Measurements from ENCODE around the gene SCUBE1.
A peak's percentile ranks its signal among the peaks of the same experiment; 100 is the strongest.

The SCUBE1 gene

GRCh38 chr22:43234264-43234988, 108.7 kb downstream of the SCUBE1 start:
- DNase-seq = no peak

DNA sequence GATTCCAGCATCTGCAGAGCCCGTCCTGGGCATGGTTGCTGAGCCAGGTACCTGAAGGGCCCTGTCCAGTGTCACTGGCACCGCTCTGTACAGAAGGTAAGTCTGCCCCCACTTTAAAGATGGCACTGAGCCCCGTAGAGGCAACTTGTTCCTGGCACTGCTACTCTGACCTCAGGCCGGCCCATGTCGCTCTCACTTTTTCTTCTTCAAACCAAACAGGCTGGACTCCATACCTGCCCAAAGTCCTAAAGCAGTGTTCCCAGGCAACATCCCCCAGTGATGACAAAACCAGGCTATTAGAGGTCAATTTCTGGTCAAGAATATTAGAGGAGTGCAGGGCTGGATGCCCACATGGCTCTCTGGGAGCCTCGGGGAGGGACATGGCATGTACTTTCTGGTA, 109.6 kb downstream of the SCUBE1 start:
- no peak for DNase-seq

DNA sequence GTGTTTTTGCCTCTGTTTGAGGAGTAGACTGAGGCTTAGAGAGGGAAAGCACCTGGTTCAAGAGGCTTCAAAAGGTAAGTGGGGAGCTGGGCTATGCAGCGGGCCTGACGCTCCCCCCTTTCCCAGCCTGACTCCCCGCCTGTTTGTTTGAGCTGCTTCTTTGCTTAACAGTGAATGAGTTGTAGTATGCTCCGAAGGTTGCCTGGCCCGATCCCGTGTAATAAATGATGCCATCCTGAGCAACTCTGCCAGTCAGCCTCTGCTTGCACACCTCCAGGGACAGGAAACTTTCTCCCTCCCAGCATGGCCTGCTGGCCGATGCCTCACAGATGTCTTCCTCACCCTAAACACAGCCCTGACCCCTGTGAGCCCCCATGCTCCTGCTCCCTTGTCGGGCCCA, 110.7 kb downstream of the SCUBE1 start:
- no peak for DNase-seq

DNA sequence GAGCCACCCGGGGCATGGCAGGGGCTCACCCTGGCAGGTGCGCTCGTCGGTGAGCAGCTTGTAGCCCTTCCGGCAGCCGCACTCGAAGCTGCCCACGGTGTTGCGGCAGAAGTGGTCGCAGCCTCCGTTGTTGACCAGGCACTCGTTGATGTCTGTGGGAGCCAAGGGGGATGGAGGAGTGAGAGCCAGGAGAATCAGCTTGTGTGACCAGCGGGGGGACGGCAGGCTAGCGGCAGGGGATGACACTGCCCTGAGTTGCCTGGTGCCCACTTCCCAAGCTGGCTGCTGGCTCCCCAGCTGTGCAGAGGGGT, 111.5 kb downstream of the SCUBE1 start:
- no peak for DNase-seq

DNA sequence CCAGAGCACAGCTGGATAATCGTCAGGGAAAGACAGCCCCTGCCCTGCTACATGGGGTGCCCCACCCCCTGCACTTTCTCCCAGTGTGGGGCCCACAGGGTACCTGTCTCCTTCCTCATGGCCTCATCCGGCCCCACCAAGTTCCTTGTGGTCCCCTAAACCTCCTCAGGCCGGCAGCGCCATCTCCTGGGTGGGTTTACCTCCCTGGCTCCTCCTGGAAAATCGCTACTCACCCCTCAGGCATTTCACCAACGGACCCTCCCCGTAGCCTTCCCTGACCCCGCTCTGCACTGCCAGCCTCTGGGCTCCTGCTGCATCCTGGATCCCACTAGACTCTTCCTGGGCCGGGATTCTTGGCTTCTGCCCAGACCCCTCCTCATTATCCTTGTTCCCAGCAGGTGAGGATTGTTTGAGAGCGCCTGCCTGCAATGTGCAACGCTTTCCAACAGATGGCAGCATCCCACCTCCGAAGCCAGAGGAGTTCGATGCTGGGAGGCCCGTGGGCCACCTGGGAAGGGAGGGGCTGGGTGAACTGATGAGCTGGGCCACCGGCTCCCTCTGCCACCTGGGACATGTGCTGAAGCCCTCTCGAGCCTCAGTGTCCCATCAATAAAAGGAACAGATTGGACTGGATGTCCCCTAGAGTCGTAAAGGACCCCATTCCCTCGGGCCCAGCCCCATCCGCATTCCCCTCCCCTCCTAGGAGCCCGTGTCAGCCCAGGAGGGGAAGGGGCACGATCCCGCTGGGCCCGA, 112.0 kb downstream of the SCUBE1 start:
- peak; percentile 59 for DNase-seq

- no peak for DNase-seq
Observed at GRCh38 chr22:43230571-43230970, 112.6 kb downstream of the SCUBE1 start.

GRCh38 chr22:43228863-43229262, 114.3 kb downstream of the SCUBE1 start:
- DNase-seq = no peak

DNA sequence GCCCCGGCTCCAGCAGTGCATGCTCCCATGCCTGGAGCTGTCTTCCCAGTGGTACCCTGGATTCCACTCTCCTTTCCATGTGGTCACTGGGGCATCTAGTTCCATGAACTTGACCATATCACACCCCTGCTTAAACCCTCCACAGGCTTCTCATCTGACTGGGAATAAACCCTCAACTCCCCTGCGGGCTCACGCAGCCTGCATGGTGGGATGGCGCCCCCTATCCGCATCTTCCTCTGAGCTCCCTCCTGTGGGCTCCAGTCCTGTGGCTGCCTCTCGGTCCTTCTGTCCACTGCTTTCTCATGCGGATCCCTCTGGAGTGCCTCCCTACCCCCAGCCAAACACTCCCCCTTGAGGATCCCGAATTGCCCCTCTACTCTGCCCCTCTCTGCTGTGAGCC, 114.8 kb downstream of the SCUBE1 start:
- DNase-seq = no peak

DNA sequence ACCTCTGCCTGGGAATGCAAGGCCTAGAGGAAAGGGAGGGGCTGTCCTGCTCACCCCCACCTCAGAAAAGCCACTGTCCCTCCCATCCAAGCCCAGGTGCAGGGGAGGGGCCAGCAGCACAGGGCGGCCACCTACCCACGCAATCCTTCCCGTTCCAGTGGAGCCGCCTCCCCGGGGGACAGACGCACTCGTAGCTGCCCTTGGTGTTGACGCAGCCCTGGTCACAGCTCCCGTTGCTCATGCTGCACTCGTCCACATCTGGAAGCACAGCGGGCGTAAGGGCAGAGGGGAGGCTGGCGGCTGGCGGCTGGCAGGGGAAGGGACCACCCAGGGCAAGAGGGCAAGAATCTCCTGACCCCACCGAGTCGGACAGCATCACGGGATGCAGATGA, 115.9 kb downstream of the SCUBE1 start:
- no peak for DNase-seq

GRCh38 chr22:43226377-43227238, 116.6 kb downstream of the SCUBE1 start:
- DNase-seq = no peak

DNA sequence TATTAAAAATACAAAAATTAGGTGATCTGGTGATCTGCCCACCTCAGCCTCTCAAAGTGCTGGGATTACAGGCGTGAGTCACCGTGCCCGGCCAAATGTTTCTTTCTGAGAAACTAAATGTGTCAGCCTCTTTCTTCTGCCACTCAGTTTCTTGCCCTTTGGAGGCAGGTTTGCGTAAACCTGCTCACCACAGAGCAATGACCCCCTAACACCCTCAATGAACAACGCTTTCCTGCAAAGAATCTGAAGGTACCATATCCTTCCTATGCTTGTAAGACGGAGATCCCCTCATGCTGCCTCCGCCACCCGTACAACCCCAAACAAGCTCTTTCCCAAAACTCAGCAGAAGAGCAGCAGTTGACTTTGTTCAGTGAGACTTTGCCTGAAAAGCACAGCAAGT, 117.6 kb downstream of the SCUBE1 start:
- DNase-seq = no peak

GRCh38 chr22:43222987-43223386, 120.2 kb downstream of the SCUBE1 start:
- DNase-seq = no peak

GRCh38 chr22:43222262-43222661, 120.9 kb downstream of the SCUBE1 start:
- DNase-seq = no peak

DNA sequence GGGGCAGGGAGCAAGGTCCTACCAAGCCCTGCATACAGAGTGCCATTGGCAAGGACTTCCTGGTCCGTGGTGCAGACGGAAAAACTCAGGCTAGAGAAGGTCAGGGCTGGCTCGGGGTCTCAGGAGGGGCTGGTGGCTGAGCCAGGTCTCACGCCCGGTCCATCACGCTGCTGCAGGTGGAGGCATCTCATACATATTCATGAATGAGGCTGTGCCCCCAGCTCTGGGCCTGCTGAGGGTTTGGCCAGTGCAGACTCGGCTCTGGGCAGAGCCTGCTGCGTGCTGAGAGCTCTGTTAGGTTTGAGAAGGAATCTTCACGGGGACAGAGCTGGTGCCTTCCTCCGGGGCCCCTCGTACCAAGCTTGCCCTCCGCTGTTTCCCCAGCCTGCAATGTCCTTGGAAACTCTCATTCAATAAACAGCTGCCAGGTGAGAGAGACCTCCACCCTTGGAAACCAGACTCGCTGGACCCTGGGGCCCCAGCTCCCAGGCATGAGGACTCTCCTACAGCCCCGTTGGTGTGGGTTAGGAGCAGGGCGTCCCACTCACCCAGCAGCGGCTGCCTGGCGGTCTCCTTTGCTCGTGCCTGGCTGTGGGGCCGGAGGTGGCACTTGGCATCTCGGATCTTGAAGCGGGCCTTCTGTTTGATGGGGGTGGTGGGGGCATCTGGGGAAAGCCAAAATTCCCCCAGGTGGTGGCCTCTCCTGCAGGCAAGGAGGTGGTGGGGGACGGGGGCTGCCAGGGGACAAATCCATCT, 122.4 kb downstream of the SCUBE1 start:
- no peak for DNase-seq

DNA sequence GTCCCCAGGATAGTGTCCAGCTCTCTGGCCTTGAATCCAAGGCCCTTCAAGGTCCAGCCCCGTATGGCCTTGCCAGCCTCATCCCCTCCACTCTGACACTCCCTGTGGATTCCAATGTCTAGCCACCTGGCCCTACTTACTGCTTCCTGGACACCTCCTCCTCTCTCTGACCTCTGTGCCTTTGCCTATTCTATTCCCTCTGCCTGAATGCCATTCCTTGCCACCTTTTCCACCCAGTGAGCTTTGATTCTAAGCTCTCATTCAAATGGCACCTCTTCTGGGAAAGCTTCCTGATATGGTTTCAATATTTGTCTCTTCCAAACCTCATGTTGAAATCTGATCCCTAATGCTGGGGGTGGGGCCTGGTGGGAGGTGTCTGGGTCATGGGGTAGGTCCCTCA, 124.4 kb downstream of the SCUBE1 start:
- DNase-seq = no peak

DNA sequence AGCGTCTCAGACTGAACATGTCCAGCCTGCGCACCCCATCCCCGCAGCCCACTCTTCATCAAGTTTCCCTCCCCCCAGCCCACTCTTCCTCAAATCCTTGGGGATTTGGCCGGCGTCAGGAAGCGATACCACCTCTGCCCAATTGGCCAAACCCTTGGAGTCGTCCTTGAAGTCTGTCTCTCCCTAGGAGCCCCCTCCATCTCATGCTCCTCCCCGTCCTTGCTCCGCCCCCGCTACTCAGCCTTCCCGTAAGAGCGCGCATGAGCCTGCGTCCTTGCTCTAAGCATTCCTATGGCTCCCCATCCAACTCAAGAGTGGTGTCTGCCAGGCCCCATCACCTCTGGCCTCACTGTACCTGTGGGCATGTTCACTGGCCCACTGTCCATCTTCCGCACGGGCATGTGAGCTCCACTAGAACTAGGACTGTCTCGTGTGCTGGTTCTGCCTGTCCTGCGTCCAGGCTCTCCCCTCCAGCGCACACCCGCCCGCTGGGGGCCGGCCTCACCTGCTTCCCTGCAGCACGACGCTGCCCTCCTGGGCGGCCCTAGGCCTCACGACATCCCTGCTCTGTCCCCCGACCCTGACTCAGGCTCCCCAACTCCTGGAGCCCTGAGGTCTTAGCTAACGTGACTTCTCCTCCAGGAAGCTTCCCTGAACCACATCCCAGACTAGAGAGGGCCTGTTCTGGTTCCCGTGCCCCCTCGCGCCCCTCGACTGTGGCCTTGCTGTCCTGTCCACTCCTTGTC, 125.7 kb downstream of the SCUBE1 start:
- DNase-seq = no peak

DNA sequence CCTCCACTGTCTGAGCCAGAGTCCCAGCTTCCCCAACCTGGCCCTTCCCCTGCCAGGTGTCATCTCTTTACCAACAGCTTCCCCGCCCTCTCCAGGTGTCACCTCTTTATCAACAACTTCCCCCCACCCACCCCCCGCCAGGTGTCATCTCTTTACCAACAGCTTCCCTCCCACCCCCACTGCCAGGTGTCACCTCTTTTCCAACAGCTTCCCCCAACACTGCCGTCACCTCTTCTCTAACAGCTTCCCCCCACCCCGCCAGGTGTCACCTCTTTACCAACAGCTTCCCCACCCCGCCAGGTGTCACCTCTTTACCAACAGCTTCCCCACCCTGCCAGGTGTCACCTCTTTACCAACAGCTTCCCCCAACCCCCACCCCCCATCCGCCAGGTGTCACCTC, 126.4 kb downstream of the SCUBE1 start:
- peak; percentile 49 for DNase-seq

DNA sequence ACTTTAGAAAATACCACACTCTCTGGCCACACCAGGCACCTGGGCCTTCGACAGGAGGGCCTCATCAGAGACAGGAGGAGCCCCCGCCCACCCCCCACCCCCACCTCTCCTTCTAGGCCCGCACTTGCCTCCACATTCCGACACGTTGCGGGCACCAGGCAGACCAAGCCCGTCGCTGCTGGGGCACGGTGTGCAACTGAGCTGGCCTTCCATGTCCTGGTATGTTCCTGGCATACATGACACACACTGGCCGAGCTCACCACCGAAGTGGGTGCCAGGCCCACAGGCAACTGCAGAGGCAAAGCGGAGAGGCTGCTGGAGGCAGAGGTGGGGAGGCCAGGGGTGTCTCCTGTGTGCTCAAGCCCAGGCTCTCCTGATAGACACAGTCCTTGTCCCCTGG, 129.2 kb downstream of the SCUBE1 start:
- DNase-seq = no peak

- no peak for DNase-seq
Observed at GRCh38 chr22:43213051-43213450, 130.1 kb downstream of the SCUBE1 start.

DNA sequence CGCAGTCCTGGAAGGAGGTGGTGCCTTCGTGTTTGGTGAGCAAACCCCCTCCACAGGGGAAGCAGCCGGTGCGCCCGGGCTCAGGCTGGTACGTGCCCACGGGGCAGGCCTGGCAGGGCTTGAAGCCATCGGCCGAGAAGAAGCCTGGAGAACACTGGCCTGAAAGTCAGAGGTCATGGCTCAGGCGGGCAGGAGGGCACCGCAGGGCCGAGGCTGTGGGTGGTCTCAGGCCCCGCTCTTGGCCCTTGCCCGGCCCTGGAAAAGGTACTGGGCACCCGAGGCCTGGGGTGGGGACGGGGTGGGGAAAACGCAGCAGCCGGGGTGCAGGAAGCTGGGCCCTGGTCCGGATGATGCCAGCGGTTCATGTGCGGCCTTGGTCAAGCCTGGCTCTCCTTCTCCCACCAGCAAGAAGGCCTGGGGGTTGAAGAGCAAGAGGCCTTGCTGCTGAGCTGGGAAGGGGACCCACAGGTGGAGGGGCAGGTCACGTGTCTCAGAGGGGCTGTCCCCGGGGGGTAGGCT, 130.7 kb downstream of the SCUBE1 start:
- no peak for DNase-seq

DNA sequence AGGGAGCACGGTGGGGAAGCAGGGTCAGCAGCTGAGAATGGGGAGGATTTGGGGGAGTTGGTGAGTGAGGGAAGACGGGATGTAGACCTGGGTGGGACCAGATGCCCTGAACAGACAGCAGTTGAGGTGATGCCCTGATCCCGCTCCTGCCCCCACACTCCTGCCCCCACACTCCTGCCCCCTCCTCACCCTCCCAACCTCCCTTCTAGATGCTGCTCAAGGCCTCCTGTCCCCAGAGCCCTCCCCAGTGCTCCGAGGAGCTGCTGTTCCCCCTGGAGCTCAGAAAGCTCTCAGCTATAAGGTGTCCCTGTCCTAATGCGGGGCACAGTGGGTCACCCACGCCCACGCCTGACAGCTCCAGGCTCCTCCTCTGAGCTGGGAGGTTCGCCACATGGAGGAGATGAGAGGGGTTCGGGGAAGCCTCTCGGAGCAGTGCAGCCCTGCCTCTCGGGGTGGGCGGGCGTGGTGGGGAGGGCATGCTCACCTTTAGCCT, 131.2 kb downstream of the SCUBE1 start:
- no peak for DNase-seq

Measured in NCI-H146 (cell line).